Measurements from ENCODE around the gene MX1.

The MX1 gene

DNA sequence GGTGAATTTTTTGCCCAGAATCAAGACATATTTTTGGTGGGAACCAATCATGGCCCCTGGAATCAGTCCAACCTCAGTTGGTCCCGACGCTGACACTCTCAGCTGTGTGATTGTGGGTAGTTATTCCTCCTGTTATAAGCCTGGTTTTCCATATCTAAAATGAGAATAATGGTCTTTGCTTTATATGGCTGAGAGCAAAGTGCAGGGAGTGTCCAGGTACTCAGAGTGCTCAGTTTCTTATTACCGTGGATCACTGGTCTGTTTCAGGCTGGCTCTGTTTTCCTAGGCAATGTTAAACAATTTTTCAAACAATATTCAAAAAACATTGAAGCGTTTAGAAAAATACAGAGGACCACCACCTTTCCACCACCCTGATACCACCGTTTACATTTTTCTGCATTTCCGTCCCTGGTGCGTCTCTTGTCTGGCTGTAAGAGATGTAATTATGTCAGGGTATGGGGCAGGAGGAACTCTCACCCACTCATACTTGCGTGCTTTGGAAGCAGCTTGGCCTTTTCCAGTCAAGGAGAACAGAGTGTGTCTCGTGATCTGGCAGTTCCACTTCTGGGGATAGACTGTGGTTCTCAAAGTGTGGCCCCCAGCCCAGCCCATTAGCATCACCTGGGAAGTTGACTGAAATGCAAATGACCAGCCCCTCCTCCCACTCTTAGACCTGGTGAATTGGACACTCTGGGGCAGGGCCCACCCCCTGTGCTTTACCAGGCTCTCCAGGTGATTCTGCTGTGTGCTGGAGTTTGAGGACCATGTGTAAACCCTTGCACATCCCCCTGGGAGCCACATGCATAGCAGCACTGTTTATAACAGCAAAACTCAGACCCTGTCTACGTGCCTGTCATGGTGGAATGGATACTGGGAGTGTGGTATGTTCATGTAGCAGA, 6.8 kb downstream of the MX1 start:
- no peak for DNase-seq

DNA sequence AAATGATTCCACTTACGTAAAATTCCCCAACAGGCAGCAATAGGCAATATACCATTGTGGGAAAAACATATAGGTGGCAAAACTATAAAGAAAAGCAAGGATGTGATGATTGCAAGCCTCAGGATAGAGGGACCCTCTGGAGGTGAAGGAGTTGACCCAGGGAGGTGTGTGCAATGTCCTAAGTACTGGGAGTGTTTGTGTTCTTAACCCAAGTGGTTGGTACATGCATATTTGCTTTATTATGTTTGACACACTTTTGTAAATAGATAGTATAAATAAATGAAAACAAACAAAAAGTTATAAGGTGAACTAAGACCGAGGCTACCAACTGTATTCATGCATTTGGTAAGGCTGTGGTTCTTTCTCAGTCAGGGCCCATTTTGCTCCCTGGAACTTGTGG, 7.5 kb downstream of the MX1 start:
- no peak for DNase-seq

DNA sequence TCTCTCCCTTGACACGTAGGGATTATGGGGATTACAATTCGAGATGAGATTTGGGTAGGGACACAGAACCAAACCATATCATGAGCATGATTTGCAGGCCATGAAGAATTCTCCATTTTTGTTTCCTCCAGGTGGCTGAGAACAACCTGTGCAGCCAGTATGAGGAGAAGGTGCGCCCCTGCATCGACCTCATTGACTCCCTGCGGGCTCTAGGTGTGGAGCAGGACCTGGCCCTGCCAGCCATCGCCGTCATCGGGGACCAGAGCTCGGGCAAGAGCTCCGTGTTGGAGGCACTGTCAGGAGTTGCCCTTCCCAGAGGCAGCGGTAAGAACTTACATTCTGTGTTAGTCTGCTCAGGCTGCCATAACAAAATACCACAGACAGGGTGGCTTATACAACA, 9.7 kb downstream of the MX1 start:
- no peak for DNase-seq

DNA sequence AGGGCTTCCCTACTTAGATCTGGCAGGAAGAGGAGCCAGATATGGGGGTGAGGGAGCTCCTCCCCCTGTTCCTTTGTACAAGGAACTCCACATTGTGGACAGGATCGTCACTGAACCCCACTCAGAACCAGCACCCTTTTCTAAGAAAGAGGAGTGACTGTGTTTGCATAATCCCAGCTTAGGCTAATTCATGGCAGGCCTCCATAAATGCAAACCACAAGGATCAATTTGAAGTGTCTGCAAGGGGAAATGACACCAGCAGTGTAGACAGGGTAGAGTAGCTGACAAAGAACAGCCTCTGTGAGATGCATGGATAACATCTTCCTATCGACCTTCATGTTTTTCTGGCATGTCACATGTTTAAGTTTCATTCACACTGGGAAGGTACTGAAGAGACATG, 11.7 kb downstream of the MX1 start:
- no peak for DNase-seq

DNA sequence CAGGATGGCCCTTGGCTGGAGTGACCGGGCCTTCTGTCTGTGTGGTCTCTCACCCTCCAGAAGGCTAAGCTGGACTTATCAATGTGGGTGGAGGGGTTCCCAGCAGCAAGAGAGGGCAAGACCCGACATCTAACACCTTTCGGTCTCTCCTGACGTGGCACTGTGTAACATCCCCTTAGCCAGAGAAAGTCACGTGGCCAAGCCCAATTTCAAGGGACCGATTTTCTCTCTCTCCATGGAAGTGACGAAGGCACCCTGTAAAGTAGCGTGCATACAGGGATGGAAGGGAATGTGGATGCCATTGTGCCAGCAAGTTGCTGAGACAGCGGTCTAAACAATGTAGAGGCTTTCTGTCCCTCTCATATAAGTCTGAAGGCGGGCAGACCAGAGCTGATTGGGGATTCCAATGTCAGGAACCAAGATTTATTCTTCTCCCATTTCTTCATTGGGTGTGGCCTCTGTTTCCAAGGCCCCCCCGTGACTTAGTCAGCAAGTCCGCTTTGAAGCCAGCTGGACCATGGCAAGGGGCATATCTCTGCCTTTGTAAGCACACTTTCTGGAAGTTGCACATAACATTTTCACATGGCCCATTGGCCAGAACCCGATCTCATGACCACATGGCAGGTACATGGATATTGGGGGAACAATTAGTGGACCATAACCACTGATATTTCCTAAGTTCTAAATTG, 12.5 kb downstream of the MX1 start:
- no peak for DNase-seq

DNA sequence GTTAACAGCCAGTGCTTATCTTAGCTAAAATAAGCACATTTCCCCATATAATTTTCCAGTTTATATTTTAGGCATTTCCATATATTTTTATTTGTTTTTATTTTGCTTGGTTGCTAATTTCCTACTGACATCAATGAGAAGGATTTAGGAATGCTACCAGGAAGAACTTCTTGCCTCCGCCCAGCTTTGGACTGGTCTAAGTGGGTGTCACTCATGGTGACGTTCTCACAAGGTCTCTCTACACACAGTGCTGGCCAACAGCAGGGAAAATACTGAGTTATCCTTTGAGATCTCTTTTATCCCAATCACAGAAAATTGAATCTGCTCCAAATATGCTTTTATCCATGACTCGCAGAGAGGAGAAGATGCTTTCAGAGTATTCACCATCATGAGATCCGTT, 13.2 kb downstream of the MX1 start:
- DNase-seq = no peak

DNA sequence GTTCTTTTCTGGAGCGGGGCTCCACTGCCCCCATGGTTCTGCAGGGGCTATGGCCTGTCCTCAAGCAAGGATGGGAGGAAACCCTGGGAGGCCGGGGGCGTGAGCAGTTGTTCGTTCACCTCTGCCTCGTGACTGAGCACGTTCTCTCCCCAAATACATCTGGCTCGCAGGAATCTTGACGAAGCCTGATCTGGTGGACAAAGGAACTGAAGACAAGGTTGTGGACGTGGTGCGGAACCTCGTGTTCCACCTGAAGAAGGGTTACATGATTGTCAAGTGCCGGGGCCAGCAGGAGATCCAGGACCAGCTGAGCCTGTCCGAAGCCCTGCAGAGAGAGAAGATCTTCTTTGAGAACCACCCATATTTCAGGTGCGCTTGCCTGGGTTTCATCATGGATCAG, 15.5 kb downstream of the MX1 start:
- DNase-seq = no peak

DNA sequence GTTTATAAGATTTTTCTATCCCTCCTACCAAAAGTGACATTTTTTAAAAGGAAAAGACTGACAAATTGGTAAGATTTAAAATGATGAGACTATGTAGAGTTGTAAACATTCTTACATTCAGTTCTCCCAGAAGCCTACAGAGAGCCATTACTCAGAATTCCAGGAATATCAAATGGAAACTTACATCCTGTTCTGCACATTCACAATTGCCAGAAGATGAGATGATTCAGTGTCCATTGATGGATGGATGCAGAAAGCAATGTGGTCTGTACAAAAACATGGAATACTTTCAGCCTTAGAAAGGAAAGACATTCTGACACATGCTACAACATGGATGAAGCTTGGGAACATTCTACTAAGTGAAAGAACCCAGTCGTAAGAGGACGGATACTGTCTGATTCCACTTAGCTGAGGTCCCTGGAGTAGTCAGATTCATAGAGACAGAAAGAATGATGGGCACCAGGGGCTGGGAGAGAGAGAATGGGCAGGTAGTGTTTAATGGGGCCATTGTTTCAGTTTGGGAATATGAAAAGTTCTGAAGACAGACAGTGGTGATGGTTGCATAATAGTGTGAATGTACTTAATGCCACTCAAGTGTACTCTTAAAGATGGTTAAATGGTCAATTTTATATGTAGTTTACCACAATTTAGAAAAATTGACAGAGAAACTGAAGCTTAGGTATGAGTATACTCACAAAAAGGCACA, 16.6 kb downstream of the MX1 start:
- DNase-seq = no peak

DNA sequence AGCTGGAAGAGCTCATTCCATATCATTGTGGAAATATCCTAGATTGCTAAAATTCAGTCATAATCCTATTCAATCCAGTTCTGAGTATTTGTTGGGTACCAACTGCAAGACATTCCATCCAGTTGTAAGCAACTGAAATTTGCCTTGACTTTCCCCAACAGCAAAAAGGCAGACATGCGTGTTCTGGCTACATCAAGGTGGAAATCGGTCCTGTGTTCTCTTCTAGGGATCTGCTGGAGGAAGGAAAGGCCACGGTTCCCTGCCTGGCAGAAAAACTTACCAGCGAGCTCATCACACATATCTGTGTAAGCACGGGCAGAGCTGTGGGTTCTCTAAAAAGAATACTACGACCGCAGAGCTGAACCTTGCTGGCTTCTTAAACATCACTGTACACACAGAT, 17.5 kb downstream of the MX1 start:
- no peak for DNase-seq

DNA sequence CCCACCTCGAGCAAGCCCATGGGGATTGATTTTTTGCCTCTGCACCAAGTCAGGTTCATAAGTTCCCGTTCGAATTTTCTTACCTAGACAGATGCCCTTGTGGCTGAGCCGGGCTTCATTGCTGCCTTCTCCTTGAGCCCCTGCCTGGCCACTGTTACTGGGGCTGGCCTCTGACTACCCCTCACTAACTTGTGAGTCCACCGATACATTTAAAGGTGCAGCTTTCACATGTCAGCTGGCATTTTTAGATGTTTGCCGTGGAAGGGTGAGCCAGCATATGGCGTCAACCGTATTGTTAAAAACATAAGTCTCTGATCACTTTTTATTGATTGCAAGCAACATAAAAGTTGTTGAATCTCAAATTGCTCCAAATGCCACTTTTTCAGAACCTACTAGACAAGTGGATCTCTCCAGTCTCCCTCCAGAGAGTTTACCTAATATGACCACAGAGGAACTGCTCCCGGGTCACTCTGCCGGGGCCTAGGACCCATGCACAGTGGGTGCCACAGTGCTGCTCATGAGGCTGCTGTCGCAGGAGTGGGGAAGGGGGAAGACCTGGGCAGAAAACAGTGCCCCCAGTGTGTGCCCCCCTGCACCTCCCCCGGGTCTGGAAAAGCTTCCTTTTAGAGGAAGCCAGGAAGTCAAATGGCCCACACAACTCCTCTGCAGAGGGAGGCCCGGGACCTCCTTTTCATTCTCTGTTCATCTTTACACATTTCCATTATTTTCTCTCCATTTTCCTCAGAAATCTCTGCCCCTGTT, 18.8 kb downstream of the MX1 start:
- DNase-seq = no peak

DNA sequence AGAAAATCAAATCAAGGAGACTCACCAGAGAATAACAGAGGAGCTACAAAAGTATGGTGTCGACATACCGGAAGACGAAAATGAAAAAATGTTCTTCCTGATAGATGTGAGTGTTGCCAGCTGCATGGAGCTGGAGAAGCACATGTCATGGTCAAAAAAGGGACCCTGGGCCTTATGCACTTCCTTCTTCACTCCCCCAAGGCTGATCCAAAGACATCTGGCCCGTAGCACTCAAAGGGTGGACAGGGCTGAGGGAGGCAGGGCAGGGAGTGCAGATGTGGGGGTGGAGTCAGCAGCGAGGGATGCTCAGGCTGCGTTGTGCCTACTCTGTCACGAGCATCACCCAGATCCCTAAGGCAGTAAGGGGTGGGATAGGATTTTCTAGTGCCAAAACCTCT, 19.4 kb downstream of the MX1 start:
- no peak for DNase-seq

DNA sequence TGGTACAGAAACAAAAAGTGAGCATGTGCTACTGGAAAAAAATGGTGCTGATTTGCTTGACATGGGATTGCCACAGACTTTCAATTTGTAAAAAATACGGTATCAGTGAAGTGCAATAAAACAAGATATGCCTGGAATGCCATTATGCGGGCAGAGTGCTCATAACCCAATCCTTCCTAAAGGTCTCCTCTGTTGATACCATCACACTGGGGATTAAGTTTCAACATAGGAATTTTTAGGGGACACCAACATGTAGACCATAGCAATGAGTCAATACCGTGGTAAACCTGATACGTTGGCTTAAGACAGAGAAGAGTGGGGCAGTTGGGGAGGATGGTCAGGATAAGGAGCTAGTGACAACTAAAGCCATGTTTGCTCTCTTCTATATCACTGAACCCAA, 20.5 kb downstream of the MX1 start:
- no peak for DNase-seq

DNA sequence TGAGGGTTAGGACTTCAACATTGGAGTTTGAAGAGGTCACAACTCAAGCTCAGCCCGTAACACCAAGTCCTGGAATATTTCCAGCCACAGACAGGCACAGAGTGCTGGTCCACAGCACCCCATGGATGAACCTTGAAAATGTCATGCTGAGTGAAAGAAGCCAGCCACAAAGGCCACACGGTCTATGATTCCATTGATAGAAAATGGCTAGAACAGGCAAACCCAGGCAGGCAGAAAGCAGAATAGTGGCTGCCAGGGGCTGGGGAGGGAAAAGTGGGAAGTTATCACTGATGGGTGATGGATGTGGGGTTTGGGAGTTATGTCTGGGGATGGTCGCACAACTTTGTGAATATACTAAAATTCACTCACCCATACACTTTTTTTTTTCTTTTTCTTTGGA, 21.3 kb downstream of the MX1 start:
- DNase-seq = no peak

DNA sequence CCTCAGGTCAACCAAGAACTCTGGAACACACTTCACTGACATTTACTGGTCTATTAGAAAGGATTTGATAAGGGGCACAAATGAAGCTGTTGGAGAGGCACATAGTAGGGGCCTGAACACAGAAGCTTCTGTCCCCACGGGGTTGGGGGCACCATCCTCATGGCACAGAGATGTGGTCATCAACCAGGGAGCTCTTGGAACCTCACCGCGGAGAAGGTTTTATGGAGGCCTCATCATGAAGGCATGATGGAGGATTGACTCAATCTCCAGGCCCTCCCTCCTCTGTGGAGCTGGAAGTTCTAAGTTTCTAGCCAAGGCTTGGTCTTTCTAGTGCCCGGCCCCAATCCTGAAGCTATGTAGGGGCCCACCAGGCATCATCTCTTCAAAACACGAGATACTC, 23.6 kb downstream of the MX1 start:
- no peak for DNase-seq

DNA sequence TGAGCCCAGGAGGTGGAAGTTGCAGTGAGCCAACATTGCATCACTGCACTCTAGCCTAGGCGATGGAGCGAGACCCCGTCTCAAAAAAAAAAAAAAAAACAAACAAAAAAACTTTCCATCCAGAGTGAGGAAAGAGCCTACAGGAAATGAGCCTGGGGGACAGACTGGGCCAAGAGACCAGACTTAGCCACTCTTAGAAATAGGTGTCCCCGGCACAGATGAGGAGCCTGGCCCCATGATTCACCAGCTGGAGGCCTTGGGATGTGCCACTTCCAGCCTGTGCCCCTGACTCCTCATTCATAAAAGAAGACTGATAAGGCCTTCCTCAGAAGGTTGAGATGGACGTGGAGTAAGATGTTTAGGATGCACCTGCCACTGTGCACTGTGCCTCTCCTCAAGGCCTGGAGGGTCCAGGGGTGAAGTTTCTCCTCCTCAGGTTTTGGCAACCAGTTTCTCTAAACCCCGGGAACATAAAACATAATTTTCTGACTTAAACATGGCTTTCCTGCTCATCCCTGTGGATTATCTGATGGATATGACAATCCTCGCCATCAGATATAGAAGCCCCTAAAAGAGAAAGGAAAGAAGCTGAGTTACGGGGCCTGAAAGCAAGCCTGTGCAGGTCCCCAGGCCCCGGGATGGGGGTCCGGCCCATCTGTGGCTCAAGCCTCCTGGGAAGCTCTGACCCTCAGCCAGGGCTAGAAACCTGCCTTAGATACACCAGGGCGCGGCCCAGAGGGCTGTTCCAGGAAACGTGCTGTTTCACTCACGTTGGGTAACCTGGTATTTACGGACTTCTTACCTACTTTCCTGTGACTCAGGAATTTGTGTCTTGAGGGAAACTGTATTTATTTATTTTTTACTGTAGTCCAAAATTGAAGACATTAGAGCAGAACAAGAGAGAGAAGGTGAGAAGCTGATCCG, 26.0 kb downstream of the MX1 start:
- DNase-seq = no peak

DNA sequence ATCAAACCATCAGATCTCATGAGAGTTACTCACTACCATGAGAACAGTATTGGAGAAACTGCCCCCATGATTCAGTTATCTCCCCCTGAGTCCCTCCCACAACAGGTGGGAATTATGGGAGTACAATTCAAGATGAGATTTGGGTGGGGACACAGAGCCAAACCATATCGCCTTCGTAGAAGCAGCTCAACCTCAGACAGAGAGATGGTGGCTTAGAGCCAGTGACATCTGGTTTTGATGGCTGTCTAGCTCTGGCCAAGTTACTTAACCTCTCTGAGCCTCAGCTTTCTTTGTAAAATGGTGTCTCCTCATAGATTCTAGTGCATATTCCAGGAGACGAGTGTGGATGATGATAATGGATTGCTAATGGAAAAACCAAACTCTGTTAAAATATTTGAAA, 27.2 kb downstream of the MX1 start:
- no peak for DNase-seq

DNA sequence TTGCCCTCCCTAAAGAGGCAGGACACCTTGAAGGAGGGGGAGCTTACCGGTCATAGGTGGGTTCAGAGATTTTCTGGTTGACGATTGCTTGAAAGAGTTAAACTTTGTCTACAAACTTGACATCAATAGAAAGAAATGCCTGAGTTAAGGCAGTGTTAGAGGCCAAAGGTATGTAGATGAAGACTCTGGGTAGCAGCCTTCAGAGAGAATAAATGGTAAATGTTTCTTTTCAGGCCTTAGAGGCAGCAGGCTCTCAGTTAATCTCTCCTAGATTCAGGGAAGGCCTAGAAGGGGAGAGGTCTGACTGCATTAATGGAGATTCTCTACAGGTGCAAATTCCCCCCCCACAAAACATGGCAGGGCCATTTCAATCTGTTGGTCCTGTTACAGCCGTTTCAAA, 27.7 kb downstream of the MX1 start:
- DNase-seq = no peak

DNA sequence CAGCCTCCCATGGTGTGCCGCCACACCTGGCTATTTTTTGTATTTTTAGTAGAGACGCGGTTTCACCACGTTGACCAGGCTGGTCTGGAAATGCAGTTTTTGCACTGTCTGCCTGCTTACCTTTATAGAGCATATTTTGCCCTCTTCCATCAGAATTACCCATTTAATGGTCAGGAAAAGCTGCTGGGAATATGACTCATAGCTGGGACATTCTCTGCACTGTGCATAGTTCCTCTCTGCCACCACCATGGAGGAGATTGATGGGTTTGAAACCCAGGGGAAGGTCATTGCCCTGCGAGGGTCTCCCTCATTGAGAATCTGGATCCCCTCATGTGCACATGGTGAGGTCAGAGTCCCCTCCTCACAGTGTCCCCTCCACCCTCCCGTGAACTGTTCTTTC, 32.1 kb downstream of the MX1 start:
- DNase-seq = no peak

DNA sequence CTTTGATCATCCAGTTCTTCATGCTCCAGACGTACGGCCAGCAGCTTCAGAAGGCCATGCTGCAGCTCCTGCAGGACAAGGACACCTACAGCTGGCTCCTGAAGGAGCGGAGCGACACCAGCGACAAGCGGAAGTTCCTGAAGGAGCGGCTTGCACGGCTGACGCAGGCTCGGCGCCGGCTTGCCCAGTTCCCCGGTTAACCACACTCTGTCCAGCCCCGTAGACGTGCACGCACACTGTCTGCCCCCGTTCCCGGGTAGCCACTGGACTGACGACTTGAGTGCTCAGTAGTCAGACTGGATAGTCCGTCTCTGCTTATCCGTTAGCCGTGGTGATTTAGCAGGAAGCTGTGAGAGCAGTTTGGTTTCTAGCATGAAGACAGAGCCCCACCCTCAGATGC, 32.5 kb downstream of the MX1 start:
- DNase-seq = no peak

DNA sequence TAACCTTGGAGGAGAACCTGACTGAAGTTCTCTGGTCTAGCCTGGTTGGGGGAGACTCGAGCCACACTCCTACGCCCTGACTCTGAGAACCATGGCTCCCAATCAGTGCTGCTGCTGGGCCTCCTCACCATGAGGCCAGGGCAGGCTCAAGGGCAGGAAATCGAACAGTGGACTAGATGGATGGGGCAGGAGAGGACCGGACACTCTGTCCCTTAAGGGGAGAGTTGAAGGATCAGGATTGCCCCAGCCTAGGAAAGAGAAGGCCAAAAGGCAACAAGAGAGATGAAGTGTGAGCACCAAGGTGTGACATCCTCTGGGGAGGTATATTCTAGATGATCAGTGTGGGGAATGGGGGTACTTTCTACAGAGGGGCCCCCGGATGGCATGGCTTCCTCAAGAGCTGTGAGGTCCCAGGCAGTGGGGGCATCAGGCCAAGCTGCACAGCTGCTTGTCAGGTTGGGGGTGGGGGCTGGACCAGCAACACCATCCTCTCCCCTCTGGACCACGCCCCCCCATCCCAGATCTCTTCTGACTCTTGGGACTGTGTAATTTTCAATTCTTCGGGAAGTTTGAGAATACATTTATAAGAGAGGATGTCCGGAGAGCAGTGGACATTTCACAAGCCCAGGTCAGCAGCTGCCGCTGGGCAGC, 34.0 kb downstream of the MX1 start:
- DNase-seq = no peak

Measured in effector CD8-positive, alpha-beta T cell (primary cell).